HEK293 (cell line): ENCODE results near the gene CUL3.

Experiments
- SCRT1 ChIP-seq: fragments of 450-650 bp; formaldehyde crosslinking; IDR thresholded peaks from 2 replicates; pipeline ENCODE4 v1.5.1; 2016; ENCODE audit warnings: missing biosample characterization, missing genetic modification characterization, borderline replicate concordance
- TCF7L2 ChIP-seq: IDR thresholded peaks from 2 replicates; pipeline ENCODE4 v1.6.1; 2011; ENCODE audit warnings: low read depth, mild to moderate bottlenecking, inconsistent platforms, low read length, moderate library complexity, borderline replicate concordance
- ZNF623 ChIP-seq: fragments of 450-650 bp; formaldehyde crosslinking; IDR thresholded peaks from 2 replicates; pipeline ENCODE4 v1.5.1; 2016; ENCODE audit warnings: missing biosample characterization, missing genetic modification characterization
- TF ChIP-seq, protein P1 (sequence below): fragments of 450-650 bp; formaldehyde crosslinking; IDR thresholded peaks from 2 replicates; pipeline ENCODE4 v1.5.1; 2016; ENCODE audit warnings: missing biosample characterization, missing genetic modification characterization
- TF ChIP-seq, protein P2 (sequence below): fragments of 450-650 bp; formaldehyde crosslinking; IDR thresholded peaks from 2 replicates; pipeline ENCODE4 v1.5.1; 2016; ENCODE audit warnings: missing biosample characterization, missing genetic modification characterization

DNA sequence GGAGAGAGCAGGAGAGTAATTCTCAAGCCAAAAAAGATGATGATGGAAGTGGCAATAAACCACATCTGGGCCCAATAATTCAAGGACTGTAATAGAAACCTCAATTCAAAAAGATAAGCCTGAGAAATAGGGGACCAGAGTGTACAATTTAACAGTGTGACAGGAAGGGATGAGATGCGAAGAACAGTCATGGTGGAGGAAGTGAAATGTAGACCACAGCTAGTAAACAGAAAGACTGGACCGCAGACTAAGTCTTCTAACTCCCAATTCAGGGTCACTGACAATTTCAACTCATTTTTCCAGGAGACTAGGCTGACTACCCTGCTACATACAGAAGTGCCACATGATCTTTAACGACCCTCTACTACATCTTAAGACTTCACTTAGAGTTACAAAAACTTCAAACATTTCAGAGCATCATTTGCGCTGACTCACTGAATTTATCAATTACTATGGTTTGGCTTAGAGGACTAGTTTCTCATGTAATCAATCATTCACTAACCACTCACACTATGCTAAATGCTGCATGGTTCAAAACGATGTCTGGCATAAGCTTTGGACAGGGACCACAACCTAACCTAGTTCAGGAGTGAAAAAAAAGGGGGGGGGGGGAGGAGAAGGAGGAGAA, 9.0 kb downstream of the CUL3 start:
- TF ChIP-seq SCRT1 (tag by site-specific recombination) (no peak), ZNF623 (tag by site-specific recombination) (no peak), TCF7L2 (no peak)
- TF ChIP-seq, protein P1, sequence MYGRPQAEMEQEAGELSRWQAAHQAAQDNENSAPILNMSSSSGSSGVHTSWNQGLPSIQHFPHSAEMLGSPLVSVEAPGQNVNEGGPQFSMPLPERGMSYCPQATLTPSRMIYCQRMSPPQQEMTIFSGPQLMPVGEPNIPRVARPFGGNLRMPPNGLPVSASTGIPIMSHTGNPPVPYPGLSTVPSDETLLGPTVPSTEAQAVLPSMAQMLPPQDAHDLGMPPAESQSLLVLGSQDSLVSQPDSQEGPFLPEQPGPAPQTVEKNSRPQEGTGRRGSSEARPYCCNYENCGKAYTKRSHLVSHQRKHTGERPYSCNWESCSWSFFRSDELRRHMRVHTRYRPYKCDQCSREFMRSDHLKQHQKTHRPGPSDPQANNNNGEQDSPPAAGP (tag by site-specific recombination): no peak
- TF ChIP-seq, protein P2, sequence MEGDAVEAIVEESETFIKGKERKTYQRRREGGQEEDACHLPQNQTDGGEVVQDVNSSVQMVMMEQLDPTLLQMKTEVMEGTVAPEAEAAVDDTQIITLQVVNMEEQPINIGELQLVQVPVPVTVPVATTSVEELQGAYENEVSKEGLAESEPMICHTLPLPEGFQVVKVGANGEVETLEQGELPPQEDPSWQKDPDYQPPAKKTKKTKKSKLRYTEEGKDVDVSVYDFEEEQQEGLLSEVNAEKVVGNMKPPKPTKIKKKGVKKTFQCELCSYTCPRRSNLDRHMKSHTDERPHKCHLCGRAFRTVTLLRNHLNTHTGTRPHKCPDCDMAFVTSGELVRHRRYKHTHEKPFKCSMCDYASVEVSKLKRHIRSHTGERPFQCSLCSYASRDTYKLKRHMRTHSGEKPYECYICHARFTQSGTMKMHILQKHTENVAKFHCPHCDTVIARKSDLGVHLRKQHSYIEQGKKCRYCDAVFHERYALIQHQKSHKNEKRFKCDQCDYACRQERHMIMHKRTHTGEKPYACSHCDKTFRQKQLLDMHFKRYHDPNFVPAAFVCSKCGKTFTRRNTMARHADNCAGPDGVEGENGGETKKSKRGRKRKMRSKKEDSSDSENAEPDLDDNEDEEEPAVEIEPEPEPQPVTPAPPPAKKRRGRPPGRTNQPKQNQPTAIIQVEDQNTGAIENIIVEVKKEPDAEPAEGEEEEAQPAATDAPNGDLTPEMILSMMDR (tag by site-specific recombination): no peak
